KOPT-K1 (cell line): ENCODE results near the gene FILIP1L.
"Not testable (repeated sequence)": the region's sequence is repeated elsewhere in the genome, so short reads cannot be mapped to it uniquely, and the experiment has no call there.

ENCODE experiments used
- H3K27ac ChIP-seq: fragments of 200-600 bp; sonication (generic); 2 replicates; pipeline ENCODE4 v1.5.1; 2016; ENCODE audit warnings: antibody characterized with exemption, mild to moderate bottlenecking, low read depth, low read length; ENCODE audit not compliant: poor library complexity, severe bottlenecking
- H3K36me3 ChIP-seq: fragments of 200-600 bp; sonication (generic); 2 replicates; pipeline ENCODE4 v1.5.1; 2017; ENCODE audit warnings: antibody characterized with exemption, mild to moderate bottlenecking, low read length, moderate library complexity; ENCODE audit not compliant: insufficient read depth
- H3K9me3 ChIP-seq: fragments of 200-600 bp; sonication (generic); 2 replicates; pipeline ENCODE4 v1.5.1; 2017; ENCODE audit warnings: antibody characterized with exemption, low read length, mild to moderate bottlenecking; ENCODE audit not compliant: insufficient read depth, poor library complexity, severe bottlenecking

FILIP1L gene

GRCh38 chr3:99852851-99853250, 261.4 kb downstream of the FILIP1L start:
- no peaks in the 10 kb centered on the region for H3K9me3 ChIP-seq
- H3K27ac ChIP-seq = no peak overlapping the region
- H3K36me3 ChIP-seq = no peaks in the 10 kb centered on the region

- Histone ChIP-seq H3K36me3 (no peaks in the 10 kb centered on the region), H3K27ac (no peak overlapping the region), H3K9me3 (no peaks in the 10 kb centered on the region)
Observed at GRCh38 chr3:99851955-99852354, 262.3 kb downstream of the FILIP1L start.

- no peak overlapping the region for H3K27ac ChIP-seq
- no peaks in the 10 kb centered on the region for H3K36me3 ChIP-seq
- H3K9me3 ChIP-seq = no peaks in the 10 kb centered on the region
Observed at GRCh38 chr3:99850608-99851007, 263.7 kb downstream of the FILIP1L start.

- Histone ChIP-seq H3K9me3 (no peaks in the 10 kb centered on the region), H3K27ac (no peak overlapping the region), H3K36me3 (no peaks in the 10 kb centered on the region)
Observed at GRCh38 chr3:99848433-99848832, 265.9 kb downstream of the FILIP1L start.

- Histone ChIP-seq H3K36me3 (no peaks in the 10 kb centered on the region), H3K27ac (no peak overlapping the region), H3K9me3 (no peaks in the 10 kb centered on the region)
Observed at GRCh38 chr3:99846477-99847160, 267.7 kb downstream of the FILIP1L start.

- no peaks in the 10 kb centered on the region for H3K36me3 ChIP-seq
- no peak overlapping the region for H3K27ac ChIP-seq
Observed at GRCh38 chr3:99845999-99846398, 268.3 kb downstream of the FILIP1L start.

GRCh38 chr3:99845331-99845730, 269.0 kb downstream of the FILIP1L start:
- Histone ChIP-seq H3K27ac (no peak overlapping the region), H3K9me3 (no peaks in the 10 kb centered on the region), H3K36me3 (no peaks in the 10 kb centered on the region)

More at GRCh38 chr3:99845999-99846398, 268.3 kb downstream of the FILIP1L start:
- no peaks in the 10 kb centered on the region for H3K9me3 ChIP-seq

- Histone ChIP-seq H3K36me3 (no peaks in the 10 kb centered on the region), H3K9me3 (no peaks in the 10 kb centered on the region), H3K27ac (no peak overlapping the region)
Observed at GRCh38 chr3:99843590-99844258, 270.6 kb downstream of the FILIP1L start.

- no peak overlapping the region for H3K27ac ChIP-seq
- no peaks in the 10 kb centered on the region for H3K9me3 ChIP-seq
- H3K36me3 ChIP-seq = no peaks in the 10 kb centered on the region
Observed at GRCh38 chr3:99842826-99843589, 271.3 kb downstream of the FILIP1L start.

- H3K9me3 ChIP-seq, H3K36me3 ChIP-seq, H3K27ac ChIP-seq: not testable (repeated sequence)
Observed at GRCh38 chr3:99841949-99842348, 272.4 kb downstream of the FILIP1L start.

GRCh38 chr3:99839613-99840012, 274.7 kb downstream of the FILIP1L start:
- Histone ChIP-seq H3K27ac (no peak overlapping the region), H3K9me3 (no peaks in the 10 kb centered on the region), H3K36me3 (no peaks in the 10 kb centered on the region)

- Histone ChIP-seq H3K36me3 (no peaks in the 10 kb centered on the region), H3K27ac (no peak overlapping the region), H3K9me3 (no peaks in the 10 kb centered on the region)
Observed at GRCh38 chr3:99838755-99839154, 275.5 kb downstream of the FILIP1L start.

GRCh38 chr3:99837715-99838114, 276.6 kb downstream of the FILIP1L start:
- H3K9me3 ChIP-seq = no peaks in the 10 kb centered on the region
- no peak overlapping the region for H3K27ac ChIP-seq
- H3K36me3 ChIP-seq = no peaks in the 10 kb centered on the region

GRCh38 chr3:99836681-99837080, 277.6 kb downstream of the FILIP1L start:
- Histone ChIP-seq H3K36me3 (no peaks in the 10 kb centered on the region), H3K27ac (no peak overlapping the region), H3K9me3 (no peaks in the 10 kb centered on the region)

GRCh38 chr3:99834211-99834957, 279.9 kb downstream of the FILIP1L start:
- H3K27ac ChIP-seq = no peak overlapping the region
- no peaks in the 10 kb centered on the region for H3K36me3 ChIP-seq
- H3K9me3 ChIP-seq = no peaks in the 10 kb centered on the region
